GM12872 (cell line): Measurements from ENCODE around the gene IZUMO1.

Experiments
- TF ChIP-seq, protein P1 (sequence below): IDR thresholded peaks from 3 replicates; pipeline ENCODE4 v1.5.1; 2011; ENCODE audit warnings: low read depth, mild to moderate bottlenecking, low read length, moderate library complexity; ENCODE audit not compliant: insufficient read depth

IZUMO1 gene

DNA sequence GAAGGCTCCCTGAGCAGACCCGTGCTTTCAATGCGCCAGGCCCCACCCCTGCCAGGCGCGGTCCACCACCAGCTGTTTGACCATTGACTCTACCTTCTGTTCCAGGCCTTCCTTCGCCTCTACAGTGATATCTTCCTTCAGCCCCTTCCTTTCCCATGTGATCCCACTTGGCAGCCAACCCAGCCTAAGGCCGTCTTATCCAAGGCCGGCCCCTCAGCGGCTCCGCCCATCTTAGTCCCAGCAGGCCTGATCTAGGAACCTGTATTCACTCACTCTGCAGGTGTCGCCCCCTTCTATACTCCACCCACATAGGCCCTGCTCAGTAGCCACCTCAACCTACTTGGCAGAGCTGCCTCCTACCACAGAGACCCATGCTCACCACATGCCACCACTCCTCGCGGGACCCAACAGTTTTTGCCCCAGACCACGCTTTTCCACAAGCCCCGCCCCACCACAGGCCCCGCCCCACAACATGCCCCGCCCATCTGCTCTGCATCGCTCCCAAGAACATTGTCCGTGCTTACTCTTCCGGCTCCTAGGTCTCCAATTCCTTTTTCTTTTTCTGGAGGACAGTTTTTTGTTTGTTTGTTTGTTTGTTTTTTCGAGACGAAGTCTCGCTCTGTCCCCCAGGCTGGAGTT is 9.2 kb downstream of the IZUMO1 start:
- TF ChIP-seq, protein P1, sequence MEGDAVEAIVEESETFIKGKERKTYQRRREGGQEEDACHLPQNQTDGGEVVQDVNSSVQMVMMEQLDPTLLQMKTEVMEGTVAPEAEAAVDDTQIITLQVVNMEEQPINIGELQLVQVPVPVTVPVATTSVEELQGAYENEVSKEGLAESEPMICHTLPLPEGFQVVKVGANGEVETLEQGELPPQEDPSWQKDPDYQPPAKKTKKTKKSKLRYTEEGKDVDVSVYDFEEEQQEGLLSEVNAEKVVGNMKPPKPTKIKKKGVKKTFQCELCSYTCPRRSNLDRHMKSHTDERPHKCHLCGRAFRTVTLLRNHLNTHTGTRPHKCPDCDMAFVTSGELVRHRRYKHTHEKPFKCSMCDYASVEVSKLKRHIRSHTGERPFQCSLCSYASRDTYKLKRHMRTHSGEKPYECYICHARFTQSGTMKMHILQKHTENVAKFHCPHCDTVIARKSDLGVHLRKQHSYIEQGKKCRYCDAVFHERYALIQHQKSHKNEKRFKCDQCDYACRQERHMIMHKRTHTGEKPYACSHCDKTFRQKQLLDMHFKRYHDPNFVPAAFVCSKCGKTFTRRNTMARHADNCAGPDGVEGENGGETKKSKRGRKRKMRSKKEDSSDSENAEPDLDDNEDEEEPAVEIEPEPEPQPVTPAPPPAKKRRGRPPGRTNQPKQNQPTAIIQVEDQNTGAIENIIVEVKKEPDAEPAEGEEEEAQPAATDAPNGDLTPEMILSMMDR: no peak

DNA sequence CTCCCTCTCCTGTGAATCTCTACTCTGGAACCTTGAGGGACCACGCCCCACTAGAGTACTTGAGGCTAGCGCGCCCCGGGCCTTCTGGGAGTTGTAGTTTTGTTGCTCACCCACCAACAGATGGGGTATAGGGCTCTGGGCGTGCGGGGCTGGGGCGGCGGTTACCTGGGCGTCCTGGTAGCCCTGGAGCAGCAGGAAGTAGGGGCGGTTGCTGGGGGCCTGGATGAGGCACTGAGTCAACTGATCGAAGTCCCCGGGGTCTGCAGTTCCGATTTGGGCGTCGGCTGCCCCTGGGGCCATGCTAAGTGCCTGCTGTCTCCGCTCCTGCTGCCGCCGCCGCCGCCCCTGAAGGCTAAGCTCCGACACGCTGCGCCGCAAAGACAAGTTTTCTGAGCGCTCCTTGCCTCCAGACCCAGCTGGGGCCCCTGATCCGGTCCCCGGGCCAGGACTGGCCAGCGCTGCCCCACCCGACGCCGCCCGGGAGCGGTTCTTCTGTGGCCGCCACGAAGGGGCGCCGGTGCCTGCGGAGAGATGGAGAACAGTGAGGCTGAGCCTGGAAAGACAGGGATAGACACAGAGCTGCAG is 11.6 kb downstream of the IZUMO1 start:
- TF ChIP-seq, protein P1: no peak

DNA sequence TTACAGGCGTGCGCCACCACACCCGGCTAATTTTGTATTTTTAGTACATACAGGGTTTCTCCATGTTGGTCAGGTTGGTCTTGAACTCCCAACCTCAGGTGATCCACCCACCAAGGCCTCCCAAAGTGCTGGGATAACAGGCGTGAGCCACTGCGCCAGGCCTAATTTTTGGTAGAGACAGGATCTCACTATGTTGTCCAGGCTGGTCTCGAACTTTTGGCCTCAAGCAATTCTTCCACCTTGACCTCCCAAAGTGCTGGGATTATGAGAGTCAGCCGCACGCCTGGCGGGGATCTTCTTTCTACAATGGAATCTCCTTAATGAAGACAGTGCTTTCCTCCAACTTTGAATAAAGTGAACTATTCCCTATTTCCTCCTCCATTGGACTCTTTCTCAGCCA is 12.1 kb downstream of the IZUMO1 start:
- TF ChIP-seq, protein P1: no peak

DNA sequence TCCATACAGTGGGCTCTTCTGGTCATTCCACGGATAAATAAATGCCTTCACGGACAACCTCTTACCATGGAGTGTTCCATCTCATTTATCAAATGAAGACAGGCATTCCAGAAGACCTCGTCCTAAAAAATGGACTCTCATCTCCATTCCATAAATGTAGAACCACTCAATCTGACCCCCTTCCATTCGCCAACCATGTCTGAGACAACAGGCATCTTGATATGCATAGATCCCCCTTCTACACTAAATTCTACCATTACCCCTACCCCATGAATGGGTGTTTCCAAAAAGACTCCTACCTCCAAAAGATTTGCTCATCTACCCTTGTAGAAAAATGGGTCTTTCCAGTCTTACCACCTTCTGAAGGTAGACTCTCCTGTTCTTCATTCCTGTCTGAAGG is 15.3 kb downstream of the IZUMO1 start:
- TF ChIP-seq, protein P1: no peak

DNA sequence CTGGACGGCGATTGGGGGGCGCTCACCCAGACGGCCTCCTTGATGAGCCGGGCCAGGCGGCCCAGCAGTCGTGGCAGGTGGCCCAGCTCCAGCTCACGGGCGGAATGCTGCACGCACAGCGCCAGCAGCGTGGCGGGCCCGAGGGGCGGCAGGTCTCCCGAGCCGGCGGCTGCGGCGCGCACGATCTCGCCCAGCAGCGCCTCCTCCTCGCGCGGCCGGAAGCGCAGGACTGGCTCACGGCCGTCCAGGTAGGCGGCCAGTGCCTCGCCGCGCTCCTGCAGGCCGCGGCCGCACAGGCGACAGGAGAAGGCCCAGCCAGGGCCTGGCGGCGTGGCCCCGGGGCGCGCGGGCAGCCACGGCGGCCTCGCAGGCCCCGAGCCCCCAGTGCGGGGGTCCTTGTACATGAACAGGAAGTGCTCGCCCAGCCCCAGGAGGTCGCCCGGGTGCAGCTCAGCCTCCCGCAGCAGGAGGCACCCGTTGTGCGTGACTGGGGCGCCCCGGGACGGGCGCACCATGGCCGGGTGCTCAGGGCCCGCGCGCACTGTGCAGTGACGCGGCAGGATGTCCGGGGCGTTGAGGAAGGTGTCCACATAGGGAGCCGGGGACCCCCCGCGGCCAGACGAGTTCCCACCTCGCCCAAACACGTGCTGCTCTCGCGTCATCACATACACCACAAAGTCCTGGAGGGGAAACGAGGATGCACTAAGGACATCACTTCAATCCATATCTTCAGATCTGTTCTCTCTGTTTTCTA is 17.6 kb downstream of the IZUMO1 start:
- TF ChIP-seq, protein P1: no peak

DNA sequence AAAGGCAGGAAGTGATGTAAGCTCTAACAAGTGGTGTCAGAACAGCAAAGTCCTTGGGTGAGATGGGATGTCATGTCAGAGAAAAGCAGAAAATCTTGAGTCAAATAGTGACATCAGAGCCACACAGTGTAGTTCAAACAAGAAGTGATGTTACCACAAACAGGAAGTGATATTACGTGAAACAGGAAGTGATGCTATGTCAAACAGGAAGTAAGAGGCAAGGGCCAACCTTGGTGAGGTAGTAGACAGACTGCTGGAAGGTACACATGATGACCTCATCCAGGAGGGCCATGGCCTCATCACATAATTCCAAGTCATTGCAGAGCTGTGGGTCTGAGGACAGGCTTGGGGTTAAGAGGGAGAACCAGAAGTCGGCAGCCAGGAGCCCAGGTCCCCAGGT is 20.2 kb downstream of the IZUMO1 start:
- TF ChIP-seq, protein P1: no peak

DNA sequence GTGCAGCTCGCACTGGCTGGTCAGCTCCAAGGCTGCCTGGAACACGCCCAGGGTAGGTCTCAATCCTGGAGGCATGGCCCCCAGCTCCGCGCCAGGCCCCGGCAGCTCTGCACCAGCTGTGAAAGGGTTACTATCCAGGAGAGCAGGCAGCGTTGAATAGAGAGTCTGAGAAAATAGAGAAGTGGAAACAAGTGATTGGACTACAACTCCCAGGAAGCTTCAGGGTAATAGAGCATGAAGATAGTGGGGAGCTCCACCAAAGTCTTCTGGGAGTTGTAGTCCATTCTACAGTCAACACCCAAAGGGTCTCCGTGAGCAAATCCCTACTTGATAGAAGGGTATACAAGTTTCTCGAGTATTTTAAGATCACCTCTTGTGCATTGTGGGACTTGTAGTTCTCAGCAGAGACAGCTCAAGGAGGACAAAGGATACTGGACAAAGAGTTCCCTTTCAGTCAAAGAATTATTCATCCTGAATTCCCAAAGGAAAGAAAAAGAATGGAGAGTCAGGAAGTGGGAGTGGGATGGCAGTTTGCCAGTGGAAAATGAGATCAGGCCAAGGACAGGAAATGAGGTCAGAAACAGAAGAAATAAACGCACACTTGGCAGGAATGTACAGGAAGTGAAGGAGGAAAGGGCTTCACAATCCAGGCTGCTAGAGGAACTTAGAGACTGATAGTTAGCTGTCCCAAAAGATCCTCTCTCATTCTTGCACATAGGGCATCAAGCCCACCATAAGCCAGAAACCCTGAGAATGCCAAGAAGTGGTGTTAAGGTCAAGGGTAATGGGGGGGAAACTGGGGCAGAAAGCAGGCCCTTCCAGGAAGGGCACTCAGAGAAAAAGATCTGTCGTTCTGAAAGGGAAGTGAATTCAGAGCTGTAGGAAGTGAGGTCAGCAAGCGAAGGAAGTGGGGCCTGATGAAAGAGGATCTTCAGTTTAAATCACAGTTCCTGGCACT is 21.6 kb downstream of the IZUMO1 start:
- TF ChIP-seq, protein P1: no peak
